Mucosa of descending colon (tissue), 3 donors: ENCODE measurements around the gene CRIP2. TPM values are rescaled to one million over a fixed set of nuclear protein-coding genes. Genes with fewer than 3 reads are reported as not detected.

Source experiments
- ATAC-seq: fragments of 200-7000 bp; cut with Tn5 transposase; one replicate; pipeline ENCODE4 v1.9.1; 2020; ENCODE audit warnings: mild to moderate bottlenecking, moderate library complexity
- DNase-seq, 3 donors: peaks; one replicate each; pipeline ENCODE4 v3.0.0-alpha.2; 2020
- H3K36me3 ChIP-seq: fragments of 200-600 bp; one replicate; pipeline ENCODE4 v1.8.0; 2021; ENCODE audit warnings: low read depth, mild to moderate bottlenecking
- H3K4me1 ChIP-seq: fragments of 200-600 bp; one replicate; pipeline ENCODE4 v1.8.0; 2021; ENCODE audit warnings: low read depth, mild to moderate bottlenecking
- H3K4me3 ChIP-seq: fragments of 200-600 bp; one replicate; pipeline ENCODE4 v1.8.0; 2021; ENCODE audit warnings: mild to moderate bottlenecking
- H3K9me3 ChIP-seq: fragments of 200-600 bp; one replicate; pipeline ENCODE4 v1.8.0; 2021; ENCODE audit warnings: mild to moderate bottlenecking
- intact Hi-C, 2 donors: fragments of 100-400 bp; cut with DNase I in 1 of 2; cut with micrococcal nuclease in 1 of 2; formaldehyde crosslinking; loops; one replicate each; pipeline versions ENCODE4 v1.11.0 to v1.11.1; 2022; cut with DNase I, micrococcal nuclease
- total RNA-seq, 3 donors: library from RNA; stranded (reverse); fragmentation: NEBNext Ultra II Directional in 2 of 3; extraction: Animal tissue kit (Norgen Biotek cat#: 25700) in 2 of 3; gene quantifications; one replicate each; pipeline versions ENCODE4 v1.2.1 to v1.2.4, GENCODE V29; 2021 to 2023
- TF ChIP-seq, protein P1 (sequence below): fragments of 200-600 bp; IDR thresholded peaks from one replicate; pipeline ENCODE4 v1.8.0; 2022; ENCODE audit warnings: antibody characterized with exemption, mild to moderate bottlenecking
- donor health status: DM: no; HTN: no; CAD: no; lungs with moderate emphysema.
- donor health status: DM: no; HTN: no; CAD: no.
- donor health status: DM: no; HTN: yes; CAD: no.

Gene CRIP2
- total RNA-seq, 3 donors from 2014 or later, result 10.0 to 41.6 (median 23.5) TPM

DNA sequence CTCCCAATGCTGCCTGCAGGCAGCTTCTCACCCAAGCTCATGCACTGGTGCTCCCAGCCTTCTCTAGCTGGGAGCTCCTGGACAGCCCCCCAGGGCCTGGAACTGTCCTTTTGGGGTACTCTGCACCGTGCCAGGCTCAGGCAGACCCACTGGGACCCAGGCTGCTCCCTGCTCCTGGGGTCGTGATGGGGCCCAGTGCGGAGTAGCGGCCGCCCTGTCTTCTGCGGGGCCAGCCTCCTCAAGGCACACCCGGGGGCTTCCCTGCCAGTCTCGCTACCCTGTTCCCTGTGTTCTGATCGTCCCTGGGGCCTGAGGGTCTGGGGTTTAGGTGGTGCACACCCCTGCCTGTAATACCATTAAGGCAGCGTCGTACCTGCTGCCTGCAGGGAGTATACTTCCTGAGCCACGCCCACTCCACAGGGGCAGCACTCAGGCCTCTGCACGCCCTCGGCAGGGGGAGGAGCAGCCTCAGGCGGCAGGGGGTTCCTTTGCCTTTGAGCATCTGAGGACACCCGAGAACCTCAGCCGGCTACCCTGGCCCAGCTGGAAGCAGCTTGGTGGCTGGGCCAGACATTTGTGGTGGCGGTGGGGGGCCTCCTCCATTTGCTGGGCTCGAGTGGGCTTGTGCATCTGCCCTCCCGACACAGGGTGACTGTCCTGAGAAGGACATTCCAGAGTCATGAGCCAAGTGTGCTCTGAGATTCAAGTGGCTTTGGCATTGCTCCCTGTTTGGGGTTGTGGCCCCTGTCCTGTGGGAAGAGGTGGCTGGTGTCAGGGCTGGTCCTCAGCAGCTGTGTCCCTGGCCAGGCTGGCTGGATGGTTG is 9.2 kb upstream of the CRIP2 start:
- no peak for ATAC-seq
- TF ChIP-seq, protein P1, sequence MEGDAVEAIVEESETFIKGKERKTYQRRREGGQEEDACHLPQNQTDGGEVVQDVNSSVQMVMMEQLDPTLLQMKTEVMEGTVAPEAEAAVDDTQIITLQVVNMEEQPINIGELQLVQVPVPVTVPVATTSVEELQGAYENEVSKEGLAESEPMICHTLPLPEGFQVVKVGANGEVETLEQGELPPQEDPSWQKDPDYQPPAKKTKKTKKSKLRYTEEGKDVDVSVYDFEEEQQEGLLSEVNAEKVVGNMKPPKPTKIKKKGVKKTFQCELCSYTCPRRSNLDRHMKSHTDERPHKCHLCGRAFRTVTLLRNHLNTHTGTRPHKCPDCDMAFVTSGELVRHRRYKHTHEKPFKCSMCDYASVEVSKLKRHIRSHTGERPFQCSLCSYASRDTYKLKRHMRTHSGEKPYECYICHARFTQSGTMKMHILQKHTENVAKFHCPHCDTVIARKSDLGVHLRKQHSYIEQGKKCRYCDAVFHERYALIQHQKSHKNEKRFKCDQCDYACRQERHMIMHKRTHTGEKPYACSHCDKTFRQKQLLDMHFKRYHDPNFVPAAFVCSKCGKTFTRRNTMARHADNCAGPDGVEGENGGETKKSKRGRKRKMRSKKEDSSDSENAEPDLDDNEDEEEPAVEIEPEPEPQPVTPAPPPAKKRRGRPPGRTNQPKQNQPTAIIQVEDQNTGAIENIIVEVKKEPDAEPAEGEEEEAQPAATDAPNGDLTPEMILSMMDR, result no peak
- DNase-seq, result no peak
- intact Hi-C loops, result no loop called here
- H3K9me3 ChIP-seq, result no peaks in the 10 kb centered on the region
- no peak overlapping the region for H3K4me3 ChIP-seq
- H3K4me1 ChIP-seq, result no peaks in the 10 kb centered on the region
- H3K36me3 ChIP-seq, result no peaks in the 10 kb centered on the region

GRCh38 chr14:105466531-105467248 is 7.9 kb upstream of the CRIP2 start:
- Histone ChIP-seq H3K4me1 (no peaks in the 10 kb centered on the region), H3K4me3 (no peak overlapping the region), H3K36me3 (no peaks in the 10 kb centered on the region), H3K9me3 (no peaks in the 10 kb centered on the region)
- TF ChIP-seq, protein P1, result no peak
- DNase-seq (no peak), ATAC-seq (no peak)
- intact Hi-C loops, result no loop called here

GRCh38 chr14:105467249-105467941 is 7.2 kb upstream of the CRIP2 start:
- TF ChIP-seq, protein P1, result no peak
- no peak for ATAC-seq
- DNase-seq, result no peak
- Histone ChIP-seq H3K9me3 (no peaks in the 10 kb centered on the region), H3K36me3 (no peaks in the 10 kb centered on the region), H3K4me3 (no peak overlapping the region), H3K4me1 (no peaks in the 10 kb centered on the region)
- intact Hi-C loops, result no loop called here

DNA sequence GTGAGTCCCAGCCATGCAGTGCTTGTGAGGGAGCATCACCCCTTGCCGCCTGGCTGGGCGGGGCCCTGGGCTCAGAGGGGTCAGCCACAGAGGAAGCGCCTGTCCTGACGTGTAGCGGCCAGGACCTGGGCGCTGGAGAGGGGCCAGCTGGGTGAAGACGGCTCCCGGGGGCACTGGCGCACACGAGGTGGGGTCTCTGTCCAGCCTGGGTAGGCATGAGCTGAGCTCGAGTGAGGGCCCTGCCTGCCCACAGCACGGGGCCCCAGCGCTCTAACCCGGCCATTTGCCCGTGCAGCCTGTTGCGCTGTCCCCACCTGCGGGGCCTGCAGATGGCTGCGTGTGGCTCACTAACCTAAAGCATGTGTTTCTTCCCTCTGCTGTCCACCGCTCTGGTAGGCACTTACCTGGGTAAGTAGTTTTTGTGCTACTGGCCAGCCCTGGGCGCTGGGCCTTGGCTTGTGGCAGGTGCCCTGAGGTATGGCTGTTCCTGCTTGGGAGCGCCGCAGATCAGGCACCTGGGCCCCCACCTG is 6.6 kb upstream of the CRIP2 start:
- H3K4me1 ChIP-seq, result no peaks in the 10 kb centered on the region

More for the DNA sequence above, 6.6 kb upstream of the CRIP2 start:
- H3K9me3 ChIP-seq, result no peaks in the 10 kb centered on the region
- H3K4me3 ChIP-seq, result no peak overlapping the region
- ATAC-seq (no peak), DNase-seq (no peak)
- intact Hi-C loops, result no loop called here
- TF ChIP-seq, protein P1, result no peak
- no peaks in the 10 kb centered on the region for H3K36me3 ChIP-seq
